HL-60 (cell line): Measurements from ENCODE around the gene CLDN1.

Source experiments
- POLR2AphosphoS5 ChIP-seq: IDR thresholded peaks from 2 replicates; pipeline ENCODE4 v1.6.1; 2012; ENCODE audit warnings: low read depth
- TF ChIP-seq, protein P1 (sequence below): IDR thresholded peaks from one replicate; pipeline ENCODE4 v1.5.1; 2011; ENCODE audit warnings: low read length, control low read depth, inconsistent platforms; ENCODE audit not compliant: insufficient read depth

DNA sequence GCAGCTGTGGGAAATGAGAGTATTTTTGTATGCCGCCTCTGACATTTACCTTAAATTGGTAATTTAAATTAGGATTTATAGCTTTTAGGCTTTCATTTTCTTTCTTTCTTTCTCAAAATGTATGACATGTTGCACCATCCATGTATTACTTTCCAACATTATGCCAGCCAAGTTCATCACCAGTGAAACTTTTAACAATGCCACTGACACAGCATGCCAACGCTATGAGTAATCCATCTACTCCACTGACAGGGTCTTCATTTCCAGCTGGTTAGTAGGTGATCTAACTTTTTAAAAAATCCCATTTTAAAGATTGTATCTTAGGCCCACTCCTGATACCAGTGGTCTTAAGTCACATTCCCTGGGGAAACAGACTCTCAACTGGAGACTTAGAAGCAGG lies 43.9 kb upstream of the CLDN1 start:
- no peak for TF ChIP-seq POLR2AphosphoS5
- TF ChIP-seq, protein P1, sequence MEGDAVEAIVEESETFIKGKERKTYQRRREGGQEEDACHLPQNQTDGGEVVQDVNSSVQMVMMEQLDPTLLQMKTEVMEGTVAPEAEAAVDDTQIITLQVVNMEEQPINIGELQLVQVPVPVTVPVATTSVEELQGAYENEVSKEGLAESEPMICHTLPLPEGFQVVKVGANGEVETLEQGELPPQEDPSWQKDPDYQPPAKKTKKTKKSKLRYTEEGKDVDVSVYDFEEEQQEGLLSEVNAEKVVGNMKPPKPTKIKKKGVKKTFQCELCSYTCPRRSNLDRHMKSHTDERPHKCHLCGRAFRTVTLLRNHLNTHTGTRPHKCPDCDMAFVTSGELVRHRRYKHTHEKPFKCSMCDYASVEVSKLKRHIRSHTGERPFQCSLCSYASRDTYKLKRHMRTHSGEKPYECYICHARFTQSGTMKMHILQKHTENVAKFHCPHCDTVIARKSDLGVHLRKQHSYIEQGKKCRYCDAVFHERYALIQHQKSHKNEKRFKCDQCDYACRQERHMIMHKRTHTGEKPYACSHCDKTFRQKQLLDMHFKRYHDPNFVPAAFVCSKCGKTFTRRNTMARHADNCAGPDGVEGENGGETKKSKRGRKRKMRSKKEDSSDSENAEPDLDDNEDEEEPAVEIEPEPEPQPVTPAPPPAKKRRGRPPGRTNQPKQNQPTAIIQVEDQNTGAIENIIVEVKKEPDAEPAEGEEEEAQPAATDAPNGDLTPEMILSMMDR = no peak
